Endothelial cell of umbilical vein (primary cell): ENCODE data around the gene RSPRY1. TPM values are rescaled to one million over a fixed set of nuclear protein-coding genes. Genes with fewer than 3 reads are reported as not detected.

Experiments
- BruUV-seq: library from RNA; stranded (reverse); fragments of 400-500 nt; replicated peaks from 2 replicates; lab custom pipeline; 2021; lab: Mats Ljungman, UMichigan
- CTCF ChIA-PET: fragments of 300-600, 350-600 bp; sonication (Branson Sonifier 250); formaldehyde crosslinking; loops from one replicate; lab custom pipeline; 2021; ENCODE audit warnings: antibody characterized with exemption, inconsistent platforms; lab: Charles Lee
- POLR2A ChIA-PET: fragments of 300-600, 350-600 bp; sonication (Branson Sonifier 250); formaldehyde crosslinking; loops from one replicate; lab custom pipeline; 2021; ENCODE audit warnings: antibody characterized with exemption, inconsistent platforms; lab: Charles Lee
- DNase-seq: peaks from one replicate; pipeline ENCODE4 v3.0.0-alpha.2; 2011; ENCODE audit warnings: low read depth, low spot score
- FAIRE-seq: peaks from 2 replicates; lab custom pipeline; 2011; peaks lifted over from hg19 to GRCh38; lab: Jason Lieb, UNC
- H2AFZ ChIP-seq: 2 replicates; pipeline ENCODE4 v1.6.0; 2012; ENCODE audit warnings: low read depth, low read length, control low read depth, inconsistent platforms
- H3K27ac ChIP-seq: 2 replicates; pipeline ENCODE4 v1.5.1; 2011; ENCODE audit warnings: low read depth, mild to moderate bottlenecking, control low read depth, low read length, moderate library complexity; ENCODE audit not compliant: insufficient read depth
- H3K27me3 ChIP-seq, 2 experiments: 2 replicates each; pipeline versions ENCODE4 v1.6.0 to v1.6.1; 2011; ENCODE audit warnings: low read length in 2 of 2, mixed read lengths in 1 of 2; ENCODE audit not compliant: control insufficient read depth in 2 of 2, insufficient read depth in 2 of 2
- H3K36me3 ChIP-seq, 2 experiments: 2 replicates in 1 of 2; 3 replicates in 1 of 2; pipeline ENCODE4 v1.5.1; 2011; ENCODE audit warnings: low read length in 2 of 2, mild to moderate bottlenecking in 1 of 2, moderate library complexity in 1 of 2; ENCODE audit not compliant: control insufficient read depth in 2 of 2, insufficient read depth in 2 of 2; ENCODE audit errors: extremely low read depth in 1 of 2
- H3K4me1 ChIP-seq: 3 replicates; pipeline ENCODE4 v1.5.1; 2011; ENCODE audit warnings: mild to moderate bottlenecking, low read length; ENCODE audit not compliant: control insufficient read depth, insufficient read depth; ENCODE audit errors: extremely low read depth
- H3K4me2 ChIP-seq: 2 replicates; pipeline ENCODE4 v1.6.1; 2011; ENCODE audit warnings: low read length, control low read depth, mixed read lengths; ENCODE audit not compliant: insufficient read depth
- H3K4me3 ChIP-seq, 3 experiments: fragments of 200-600 bp in 1 of 3; sonication (generic), shearing (Covaris generic) in 1 of 3; replicated peaks in 1 of 3; 2 replicates each; pipeline ENCODE4 v1.5.1; 2011 to 2016; ENCODE audit warnings: control low read depth in 3 of 3, low read length in 3 of 3, mild to moderate bottlenecking in 2 of 3, inconsistent platforms in 1 of 3, low read depth in 1 of 3, moderate library complexity in 1 of 3; ENCODE audit not compliant: insufficient read depth in 1 of 3
- H3K79me2 ChIP-seq: 2 replicates; pipeline ENCODE4 v1.6.0; 2012; ENCODE audit warnings: low read length, inconsistent platforms; ENCODE audit not compliant: control insufficient read depth, insufficient read depth
- H3K9ac ChIP-seq: replicated peaks from 2 replicates; pipeline ENCODE3; 2011; ENCODE audit warnings: low read length, control low read depth; ENCODE audit not compliant: insufficient read depth; ENCODE audit errors: extremely low read depth
- H3K9me1 ChIP-seq: replicated peaks from 3 replicates; pipeline ENCODE4 v1.6.0; 2011; ENCODE audit warnings: mild to moderate bottlenecking, low read length; ENCODE audit not compliant: control insufficient read depth, insufficient read depth; ENCODE audit errors: extremely low read depth
- H3K9me3 ChIP-seq: replicated peaks from 2 replicates; pipeline ENCODE4 v1.5.1; 2012; ENCODE audit warnings: low read length, inconsistent platforms; ENCODE audit not compliant: control insufficient read depth, insufficient read depth
- H4K20me1 ChIP-seq: replicated peaks from 2 replicates; pipeline ENCODE3; 2011; ENCODE audit warnings: mild to moderate bottlenecking, low read length; ENCODE audit not compliant: control insufficient read depth, insufficient read depth; ENCODE audit errors: extremely low read depth
- EZH2 ChIP-seq: IDR thresholded peaks from 2 replicates; pipeline ENCODE4 v1.6.1; 2012; ENCODE audit warnings: borderline replicate concordance, low read depth, mild to moderate bottlenecking, moderate library complexity, low read length, inconsistent platforms; ENCODE audit not compliant: severe bottlenecking
- FOS ChIP-seq: IDR thresholded peaks from 2 replicates; pipeline ENCODE4 v1.6.1; 2011; ENCODE audit warnings: mild to moderate bottlenecking, low read length, moderate library complexity, borderline replicate concordance; ENCODE audit not compliant: insufficient read depth
- GATA2 ChIP-seq: IDR thresholded peaks from 2 replicates; pipeline ENCODE4 v1.7.0; 2011; ENCODE audit warnings: low read depth, mild to moderate bottlenecking, moderate library complexity, mixed read lengths, low read length; ENCODE audit not compliant: insufficient read length, insufficient read depth
- JUN ChIP-seq: IDR thresholded peaks from 2 replicates; pipeline ENCODE4 v1.6.1; 2011; ENCODE audit warnings: borderline replicate concordance, low read depth; ENCODE audit not compliant: insufficient read length, insufficient read depth
- MYC ChIP-seq: IDR thresholded peaks from one replicate; pipeline ENCODE4 v1.6.1; 2011; ENCODE audit warnings: mild to moderate bottlenecking, low read depth, low read length
- POLR2A ChIP-seq: IDR thresholded peaks from 2 replicates; pipeline ENCODE4 v1.6.1; 2012; ENCODE audit warnings: low read depth, mild to moderate bottlenecking, control low read depth, low read length
- POLR2AphosphoS5 ChIP-seq: IDR thresholded peaks from 2 replicates; pipeline ENCODE4 v1.6.1; 2012; ENCODE audit warnings: low read depth, mild to moderate bottlenecking, control low read depth, low read length, moderate library complexity; ENCODE audit not compliant: insufficient read depth
- dilution Hi-C: fragments of 300-500 bp; cut with MboI; formaldehyde crosslinking; loops from one replicate; pipeline ENCODE4 v1.15.0; 2019; ENCODE audit warnings: low sequenced_read_pairs; ENCODE audit not compliant: extremely low pct_ligation_motif_present
- intact Hi-C: fragments of 100-400 bp; cut with micrococcal nuclease; formaldehyde crosslinking; loops from one replicate; pipeline ENCODE4 v1.10.0; 2022
- polyA plus RNA-seq, 4 experiments: library from polyadenylated mRNA; depleted of rRNA in 3 of 4; stranded (reverse) in 3 of 4; unstranded in 1 of 4; fragments of >200 nt; gene quantifications; 2 replicates each; pipeline versions ENCODE4 v1.2.1 to v1.2.3, GENCODE V29; 2011 to 2012; ENCODE audit warnings: missing spikeins in 1 of 4
- total RNA-seq: library from RNA; stranded (reverse); gene quantifications from 2 replicates; pipeline ENCODE4 v1.2.3, GENCODE V29; 2021
- TF ChIP-seq, protein P1 (sequence below): IDR thresholded peaks from 2 replicates; pipeline ENCODE4 v1.6.1; 2011; ENCODE audit not compliant: insufficient read depth, insufficient read length
- TF ChIP-seq, protein P2 (sequence below), 2 donors: IDR thresholded peaks; 1 replicate in 1 of 2; 2 replicates in 1 of 2; pipeline ENCODE4 v1.5.1; 2011; ENCODE audit warnings: low read length in 2 of 2, mild to moderate bottlenecking in 2 of 2, moderate library complexity in 2 of 2, control low read depth in 1 of 2, inconsistent platforms in 1 of 2, low read depth in 1 of 2; ENCODE audit not compliant: insufficient read depth in 1 of 2; ENCODE audit errors: extremely low read depth in 1 of 2

RSPRY1 gene
- total and polyA plus RNA-seq, 2 donors (not counting 3 experiments of a cell fraction or from before 2014, with no cell fraction given), result 28.5 to 55.1 TPM

DNA sequence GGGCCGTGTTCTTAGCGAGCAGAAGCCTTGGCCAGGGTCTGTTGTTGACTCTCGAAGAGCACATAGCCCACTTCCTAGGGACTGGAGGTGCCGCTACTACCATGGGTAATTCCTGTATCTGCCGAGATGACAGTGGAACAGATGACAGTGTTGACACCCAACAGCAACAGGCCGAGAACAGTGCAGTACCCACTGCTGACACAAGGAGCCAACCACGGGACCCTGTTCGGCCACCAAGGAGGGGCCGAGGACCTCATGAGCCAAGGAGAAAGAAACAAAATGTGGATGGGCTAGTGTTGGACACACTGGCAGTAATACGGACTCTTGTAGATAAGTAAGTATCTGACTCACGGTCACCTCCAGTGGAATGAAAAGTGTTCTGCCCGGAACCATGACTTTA is 18.5 kb downstream of the RSPRY1 start:
- DNase-seq (no peak), FAIRE-seq (no peak)
- ChIA-PET POLR2A (no interaction called here), CTCF (interaction anchor here (2.0 kb wide), 1 partner anchor 25 kb away, joined by 7 read pairs; no protein-coding TSS in a partner anchor)
- H3K27me3 ChIP-seq, result no peaks in the 10 kb centered on the region
- H3K27ac ChIP-seq, result no peak overlapping the region
- H3K9me1 ChIP-seq, result no peaks in the 10 kb centered on the region
- no peak overlapping the region for H3K4me2 ChIP-seq
- intact Hi-C loops, result no loop called here
- no peak overlapping the region for H2AFZ ChIP-seq
- peaks cover 14 to 19% of the 10 kb centered on the region in 2 experiments for H3K36me3 ChIP-seq
- BruUV-seq, result TSS peak; percentile 40
- no peak overlapping the region for H3K4me3 ChIP-seq
- TF ChIP-seq, protein P1, sequence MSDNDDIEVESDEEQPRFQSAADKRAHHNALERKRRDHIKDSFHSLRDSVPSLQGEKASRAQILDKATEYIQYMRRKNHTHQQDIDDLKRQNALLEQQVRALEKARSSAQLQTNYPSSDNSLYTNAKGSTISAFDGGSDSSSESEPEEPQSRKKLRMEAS, result no peak
- TF ChIP-seq, protein P2, sequence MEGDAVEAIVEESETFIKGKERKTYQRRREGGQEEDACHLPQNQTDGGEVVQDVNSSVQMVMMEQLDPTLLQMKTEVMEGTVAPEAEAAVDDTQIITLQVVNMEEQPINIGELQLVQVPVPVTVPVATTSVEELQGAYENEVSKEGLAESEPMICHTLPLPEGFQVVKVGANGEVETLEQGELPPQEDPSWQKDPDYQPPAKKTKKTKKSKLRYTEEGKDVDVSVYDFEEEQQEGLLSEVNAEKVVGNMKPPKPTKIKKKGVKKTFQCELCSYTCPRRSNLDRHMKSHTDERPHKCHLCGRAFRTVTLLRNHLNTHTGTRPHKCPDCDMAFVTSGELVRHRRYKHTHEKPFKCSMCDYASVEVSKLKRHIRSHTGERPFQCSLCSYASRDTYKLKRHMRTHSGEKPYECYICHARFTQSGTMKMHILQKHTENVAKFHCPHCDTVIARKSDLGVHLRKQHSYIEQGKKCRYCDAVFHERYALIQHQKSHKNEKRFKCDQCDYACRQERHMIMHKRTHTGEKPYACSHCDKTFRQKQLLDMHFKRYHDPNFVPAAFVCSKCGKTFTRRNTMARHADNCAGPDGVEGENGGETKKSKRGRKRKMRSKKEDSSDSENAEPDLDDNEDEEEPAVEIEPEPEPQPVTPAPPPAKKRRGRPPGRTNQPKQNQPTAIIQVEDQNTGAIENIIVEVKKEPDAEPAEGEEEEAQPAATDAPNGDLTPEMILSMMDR (IDR thresholded peaks at IDR 0.05; ENCODE audit: extremely low read depth in 1 of 2, insufficient read depth in 1 of 2, low read depth in 1 of 2, low read length in 2 of 2), result no peak
- TF ChIP-seq MYC, result no peak
- TF ChIP-seq POLR2AphosphoS5, result no peak
- TF ChIP-seq JUN, result no peak
- TF ChIP-seq FOS, result no peak
- no peak for TF ChIP-seq GATA2
- TF ChIP-seq POLR2A, result no peak
- no peak for TF ChIP-seq EZH2
- peaks cover 14% of the 10 kb centered on the region for H3K79me2 ChIP-seq
- H3K9ac ChIP-seq, result no peak overlapping the region
- dilution Hi-C loops, result no loop called here
- no peaks in the 10 kb centered on the region for H3K4me1 ChIP-seq
- H3K9me3 ChIP-seq, result no peaks in the 10 kb centered on the region
- no peaks in the 10 kb centered on the region for H4K20me1 ChIP-seq
